GM19240 (cell line): ENCODE data around the gene INTS11.

Experiments
- DNase-seq: peaks from one replicate; pipeline ENCODE4 v3.0.0; 2011; ENCODE audit warnings: low spot score; ENCODE audit not compliant: insufficient read length

INTS11 gene

DNA sequence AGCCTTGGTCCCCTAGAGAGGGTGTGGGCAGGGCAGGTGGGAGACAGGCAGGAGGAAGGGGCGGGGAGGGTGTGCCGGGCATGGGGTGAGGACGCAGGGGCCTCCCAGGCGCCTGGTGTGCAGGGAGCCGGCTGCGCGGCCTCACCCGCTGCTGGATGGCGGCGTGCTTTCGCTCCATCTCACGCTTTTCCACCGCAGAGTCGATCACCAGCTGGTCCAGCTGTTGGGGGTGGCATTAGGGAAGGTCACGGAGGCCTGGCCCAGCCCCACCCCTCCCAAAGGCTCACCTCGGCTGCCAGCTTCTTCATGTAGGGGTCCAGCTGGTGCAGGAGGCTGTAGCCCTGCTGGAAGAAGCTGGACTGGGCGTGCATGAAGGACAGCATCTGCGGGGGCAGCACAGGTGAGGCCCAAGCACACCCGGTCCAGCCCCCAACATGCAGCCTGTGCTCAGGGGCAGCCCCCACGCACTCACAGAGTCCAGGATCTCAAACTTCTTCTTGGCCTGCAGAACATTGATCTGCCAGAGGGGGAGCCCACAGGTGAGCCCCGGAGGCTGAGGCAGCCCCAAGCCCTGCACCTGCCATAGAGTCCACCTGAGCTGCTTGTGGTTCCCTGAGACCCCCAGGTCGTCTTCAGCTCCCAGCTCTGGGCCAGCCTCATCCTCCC, 24.6 kb downstream of the INTS11 start:
- no peak for DNase-seq

DNA sequence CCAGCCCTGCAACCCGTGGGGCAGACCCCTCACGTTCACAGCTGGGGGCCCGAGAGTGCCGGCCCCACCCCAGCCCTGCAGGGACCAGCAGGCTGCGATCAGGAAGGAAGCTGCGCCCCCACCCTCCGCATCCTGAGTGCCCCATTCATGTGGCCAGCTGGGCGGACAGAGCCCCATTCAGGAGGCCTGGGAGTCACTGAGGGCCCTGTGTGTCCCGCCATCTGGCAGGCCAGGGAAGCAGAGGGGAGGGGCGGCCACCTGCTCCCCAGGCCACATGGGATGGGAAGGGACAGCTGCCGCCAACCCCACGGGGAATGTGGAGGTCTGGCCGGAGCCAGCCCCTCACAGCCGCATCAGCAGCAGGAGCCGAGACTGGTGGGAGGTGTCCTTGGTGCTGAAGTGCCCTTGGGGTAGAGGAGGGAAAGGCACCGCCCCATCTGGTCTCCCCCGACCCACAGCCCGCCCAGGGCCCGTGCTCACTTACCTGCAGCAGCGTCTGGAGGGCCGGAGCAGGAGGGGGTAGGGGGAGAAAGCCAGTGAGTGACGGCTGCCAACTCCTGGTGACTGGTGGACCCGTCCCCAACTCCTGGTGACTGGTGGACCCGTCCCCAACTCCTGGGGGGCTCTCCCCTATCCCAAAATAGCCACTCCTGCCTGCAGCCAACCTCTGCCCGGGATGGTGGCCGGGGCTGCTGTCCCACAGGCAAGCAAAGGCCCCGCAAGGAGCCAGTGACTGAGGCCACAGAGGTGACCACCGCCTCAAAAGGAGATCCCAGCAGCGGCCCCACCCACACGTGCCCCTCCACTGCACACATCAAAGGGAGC, 25.4 kb downstream of the INTS11 start:
- no peak for DNase-seq

DNA sequence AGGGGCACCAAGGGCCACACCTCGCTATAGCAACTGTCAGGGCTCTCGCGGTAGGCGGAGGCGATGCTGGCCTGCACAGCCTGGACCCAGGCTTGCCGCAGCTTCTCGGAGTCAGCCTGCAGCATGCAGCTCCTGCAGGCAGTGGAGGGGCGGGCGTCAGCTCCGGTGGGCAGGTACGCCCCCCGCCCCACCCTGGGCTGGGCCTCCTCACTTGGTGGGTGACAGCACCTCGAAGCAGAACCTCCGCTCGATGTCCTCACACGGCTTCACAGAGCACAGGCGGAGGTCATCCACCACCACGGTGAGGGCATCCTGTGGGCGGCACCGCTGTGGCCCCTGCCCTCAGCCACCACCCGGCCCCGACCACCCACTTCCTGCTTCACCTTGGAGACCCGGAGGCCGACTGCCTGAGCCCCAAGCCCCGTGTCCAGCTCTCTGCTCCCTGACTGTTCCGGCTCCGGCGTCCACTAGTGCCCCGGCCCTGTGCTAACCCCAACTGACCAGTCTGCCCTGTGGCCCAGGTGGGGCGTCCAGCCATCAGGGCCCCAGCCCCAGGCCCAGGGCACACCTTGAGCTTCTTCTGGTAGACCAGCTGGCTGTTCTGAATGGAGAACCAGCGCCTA, 26.5 kb downstream of the INTS11 start:
- no peak for DNase-seq

DNA sequence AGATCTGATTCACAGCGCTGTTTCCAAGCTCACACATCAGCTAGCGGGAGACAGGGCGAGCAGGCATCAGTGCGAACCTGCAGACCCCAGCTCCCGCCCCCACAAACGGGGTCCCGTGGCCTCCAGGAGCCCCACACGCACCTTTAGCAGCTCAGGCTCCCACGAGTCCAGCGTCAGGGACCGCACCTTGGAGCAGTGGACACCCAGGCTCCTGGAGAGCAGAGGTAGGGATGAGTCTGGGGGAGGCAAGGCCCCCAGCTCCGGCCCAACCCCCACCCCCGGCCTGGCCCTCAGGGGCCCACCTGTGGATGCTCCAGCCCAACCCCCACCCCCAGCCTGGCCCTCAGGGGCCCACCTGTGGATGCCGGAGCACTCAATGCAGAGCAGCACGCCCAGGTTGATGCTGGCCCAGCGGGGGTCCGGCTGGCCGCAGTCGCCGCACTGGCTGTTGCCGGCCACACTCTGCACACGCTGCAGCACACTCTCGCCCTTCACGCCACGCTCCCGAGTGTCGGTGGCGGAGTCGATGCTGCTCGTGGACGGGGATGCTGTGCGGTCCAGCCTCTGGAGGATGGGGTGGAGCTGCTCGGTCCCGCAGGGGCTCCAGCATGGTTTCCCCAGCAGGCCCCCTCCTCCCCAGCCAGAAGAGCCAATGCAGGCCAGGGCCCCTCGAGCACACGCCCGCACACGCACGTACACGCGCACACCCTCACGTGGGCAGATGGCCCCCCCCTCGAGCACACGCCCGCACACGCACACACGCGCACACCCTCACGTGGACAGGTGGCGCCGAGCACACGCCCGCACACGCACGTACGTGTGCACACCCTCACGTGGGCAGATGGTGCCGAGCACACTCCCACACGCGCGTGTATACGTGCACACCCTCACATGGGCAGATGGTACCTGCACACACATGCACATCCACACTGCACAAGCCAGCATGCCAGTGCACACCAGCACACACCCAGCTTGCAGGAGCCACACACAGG, 28.1 kb downstream of the INTS11 start:
- DNase-seq, result no peak

DNA sequence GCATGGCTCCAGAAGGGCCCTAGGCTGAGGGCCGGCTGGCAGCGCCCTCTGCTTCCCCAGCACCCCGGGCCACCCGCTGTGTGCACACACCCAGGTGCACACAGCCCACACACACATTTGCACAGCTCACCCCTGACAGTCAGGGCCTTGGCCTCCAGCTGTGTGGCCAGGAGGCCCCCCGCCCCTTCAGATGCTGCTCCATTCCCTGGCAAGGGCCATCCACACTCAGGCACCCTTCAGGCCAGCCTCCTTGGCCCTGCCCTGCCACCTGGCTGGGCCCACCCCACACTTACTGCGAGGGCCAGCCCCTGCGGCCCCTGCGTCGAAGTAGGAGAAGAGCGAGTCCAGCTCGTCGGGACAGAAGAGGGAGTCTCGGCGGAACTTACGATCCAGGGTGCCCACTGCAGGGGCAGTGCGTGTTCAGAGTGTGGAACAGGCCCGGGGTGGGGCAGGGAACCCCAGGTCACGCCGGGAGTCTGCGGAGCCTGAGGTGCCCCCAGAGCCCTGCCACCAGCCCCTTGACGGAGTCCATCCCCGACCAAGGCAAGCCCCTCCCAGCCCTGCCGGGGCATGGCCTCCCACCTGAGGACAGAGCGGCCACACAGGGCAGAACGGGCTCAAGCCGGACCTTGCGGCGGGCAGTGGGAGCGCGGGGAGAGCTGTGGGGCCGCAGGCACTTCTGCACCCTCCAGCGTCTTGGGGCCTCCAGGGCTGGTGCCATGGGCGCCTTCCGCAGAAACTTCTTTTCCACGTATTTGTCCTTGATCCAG, 29.1 kb downstream of the INTS11 start:
- DNase-seq, result no peak

DNA sequence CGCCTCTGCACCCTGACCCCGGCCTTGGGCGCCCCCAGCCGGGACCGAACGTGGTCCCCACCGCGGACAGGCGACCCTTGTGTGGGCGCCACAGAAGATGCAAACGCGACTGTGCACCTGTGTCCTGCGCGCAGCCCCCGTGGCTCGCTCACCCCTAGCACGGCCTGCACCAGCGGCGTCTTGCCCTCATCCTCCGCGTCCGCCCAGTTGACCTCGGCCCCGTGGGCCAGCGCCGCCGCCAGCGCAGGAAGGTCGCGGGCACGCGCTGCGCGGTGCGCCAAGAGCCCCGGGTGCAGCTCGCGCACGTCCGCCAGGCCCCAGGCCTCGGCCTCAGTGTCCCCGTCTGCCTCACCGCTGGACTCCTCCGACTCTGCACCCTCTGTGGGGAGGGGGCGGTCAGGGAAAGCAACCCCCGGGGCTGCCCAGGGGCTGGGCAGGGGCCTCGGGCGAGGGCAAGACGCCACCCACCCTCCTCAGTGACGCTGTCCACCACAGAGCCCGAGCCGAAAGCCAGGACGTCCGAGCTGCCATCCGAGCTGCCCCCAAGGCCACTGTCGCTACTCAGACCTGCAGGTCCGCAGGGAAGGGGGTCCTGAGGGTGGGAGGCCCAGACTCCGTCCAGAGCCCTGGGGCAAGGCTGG, 30.1 kb downstream of the INTS11 start:
- DNase-seq, result no peak

DNA sequence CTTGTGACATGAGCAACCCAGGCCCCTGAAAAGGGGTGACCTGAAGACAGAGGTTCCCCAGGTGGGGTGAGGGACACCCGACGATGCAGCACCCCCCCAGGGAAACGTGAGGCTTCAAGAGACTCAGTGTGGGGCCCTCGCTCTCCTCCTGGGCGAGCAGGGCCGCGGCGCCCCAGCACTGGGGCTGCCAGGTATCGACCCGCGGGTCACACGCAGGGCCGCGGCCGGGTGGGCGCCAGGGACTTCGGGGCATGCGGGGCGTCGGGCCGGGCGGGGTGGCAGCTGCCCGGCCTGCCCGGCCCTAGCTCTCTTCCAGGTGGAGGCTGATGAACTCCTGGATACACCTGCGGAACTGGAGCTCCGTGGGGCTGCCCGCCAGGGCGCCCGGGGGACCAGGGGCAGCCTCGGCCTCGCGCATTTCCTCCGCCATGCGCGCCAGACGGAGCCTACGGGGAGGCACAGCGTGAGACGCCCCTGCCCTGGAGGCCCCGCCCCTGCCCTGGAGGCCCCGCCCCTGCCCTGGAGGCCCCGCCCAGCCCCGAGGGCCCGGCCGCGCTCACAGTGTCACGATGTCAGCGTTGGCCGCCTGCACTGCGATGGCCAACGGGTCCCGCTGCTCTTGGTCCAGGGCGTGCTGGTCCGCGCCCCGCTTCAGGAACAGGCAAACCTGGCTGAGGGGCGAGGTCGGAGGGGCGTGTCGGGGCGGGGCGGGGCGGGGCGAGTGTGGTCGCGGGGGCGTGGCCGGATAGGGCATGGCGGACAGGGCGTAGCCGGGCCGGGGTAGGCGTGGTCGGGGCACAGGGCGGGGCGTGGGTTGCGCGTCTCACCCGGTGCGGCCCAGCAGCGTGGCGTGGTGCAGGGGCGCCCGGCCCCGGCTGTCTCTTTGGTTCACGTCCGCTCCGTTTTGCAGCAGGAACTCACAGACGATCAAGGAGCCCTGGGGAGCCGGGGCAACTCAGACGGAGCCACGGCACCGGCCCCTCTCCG, 30.9 kb downstream of the INTS11 start:
- no peak for DNase-seq

DNA sequence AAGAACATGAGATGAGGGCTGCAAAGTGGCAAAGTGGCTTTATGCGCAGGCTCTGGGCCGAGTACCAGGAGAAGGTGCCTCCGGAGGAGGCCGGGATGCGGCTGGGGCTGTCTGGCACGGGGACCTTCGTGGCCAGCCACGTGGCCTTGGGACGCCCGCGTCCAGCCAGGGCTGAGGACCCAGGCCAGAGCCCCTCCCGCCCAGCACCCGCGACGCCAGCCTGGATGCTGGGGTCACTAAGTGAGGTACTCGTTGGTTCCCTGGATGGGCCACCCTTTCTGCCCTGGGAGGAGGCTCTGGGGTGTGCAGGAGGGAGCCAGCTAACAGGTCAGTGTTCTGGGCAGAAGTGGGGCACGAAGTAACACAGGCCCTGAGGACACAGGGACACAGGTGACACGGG, 31.6 kb downstream of the INTS11 start:
- DNase-seq, result no peak

DNA sequence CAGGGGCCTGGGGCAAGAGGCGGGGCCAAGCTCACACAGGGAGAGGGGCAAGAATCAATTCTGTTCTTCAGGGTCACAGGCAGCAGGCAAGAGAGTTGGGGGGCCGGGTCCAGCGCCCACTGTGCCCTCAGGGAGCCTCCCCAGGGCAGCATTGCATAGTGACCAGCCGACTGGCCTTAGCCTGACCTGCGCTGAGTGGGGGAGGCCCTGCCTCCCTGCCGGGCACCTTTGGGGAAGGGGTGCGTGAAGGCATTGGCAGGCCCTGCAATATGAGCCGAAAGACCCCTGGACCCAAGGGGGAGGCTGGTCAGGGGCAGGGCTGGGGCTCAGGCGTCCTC, 32.0 kb downstream of the INTS11 start:
- DNase-seq, result no peak

DNA sequence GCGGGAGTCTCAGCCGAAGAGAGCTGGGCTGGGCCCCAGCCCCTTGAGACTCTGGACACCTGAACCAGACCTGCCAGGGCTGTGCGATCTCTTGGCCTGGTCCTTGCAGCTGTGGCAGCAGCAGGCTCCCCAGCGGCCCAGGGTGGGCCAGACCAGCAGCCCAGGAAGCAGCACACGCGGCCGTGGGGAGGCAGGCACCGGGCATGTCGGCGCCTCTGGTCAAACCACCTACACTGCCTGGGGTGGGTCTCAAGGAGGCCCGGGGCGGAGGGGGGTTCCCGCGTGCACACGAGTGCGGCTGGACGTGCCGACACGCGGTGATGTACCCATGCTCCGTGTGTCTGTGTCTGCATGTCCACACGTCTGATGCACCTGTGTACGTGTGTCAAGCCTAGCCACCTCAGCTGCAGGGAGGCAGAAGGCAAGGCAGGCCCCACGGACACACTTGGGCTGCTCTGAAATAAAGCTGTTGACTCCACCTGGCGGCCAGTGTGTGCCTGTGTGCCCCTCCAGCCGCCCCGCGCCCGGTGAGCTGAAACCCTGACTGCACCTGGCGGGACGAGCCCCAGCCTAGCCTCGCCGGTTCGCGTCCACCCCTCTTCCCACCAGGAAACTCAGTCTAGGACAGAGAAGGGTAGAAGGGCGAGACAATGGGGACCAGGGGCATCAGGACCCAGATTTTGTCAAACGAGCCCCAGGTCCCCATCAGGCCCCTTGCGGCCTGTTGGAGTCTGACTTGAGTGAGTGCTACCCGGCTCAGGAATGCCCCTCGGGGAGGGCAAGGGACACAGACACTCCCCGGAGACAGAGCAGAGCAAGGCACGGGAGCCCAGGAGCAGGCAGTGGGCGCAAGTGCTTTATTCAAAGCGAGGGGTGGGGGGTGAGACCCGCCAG, 32.7 kb downstream of the INTS11 start:
- peak; percentile 92 for DNase-seq

DNA sequence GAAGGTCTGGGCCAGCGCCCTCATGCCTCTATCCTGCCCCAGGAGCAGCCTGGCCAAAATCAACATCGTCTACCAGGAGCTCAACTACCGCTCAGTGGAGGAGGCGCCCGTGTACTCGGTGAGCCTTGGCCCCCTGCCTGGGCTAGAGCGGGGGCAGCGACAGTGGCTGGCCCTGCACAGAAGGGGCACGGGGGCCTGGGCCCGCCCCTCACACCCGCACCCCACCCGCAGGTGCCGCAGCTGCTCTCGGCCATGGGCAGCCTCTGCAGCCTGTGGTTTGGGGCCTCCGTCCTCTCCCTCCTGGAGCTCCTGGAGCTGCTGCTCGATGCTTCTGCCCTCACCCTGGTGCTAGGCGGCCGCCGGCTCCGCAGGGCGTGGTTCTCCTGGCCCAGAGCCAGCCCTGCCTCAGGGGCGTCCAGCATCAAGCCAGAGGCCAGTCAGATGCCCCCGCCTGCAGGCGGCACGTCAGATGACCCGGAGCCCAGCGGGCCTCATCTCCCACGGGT, 33.4 kb downstream of the INTS11 start:
- no peak for DNase-seq

DNA sequence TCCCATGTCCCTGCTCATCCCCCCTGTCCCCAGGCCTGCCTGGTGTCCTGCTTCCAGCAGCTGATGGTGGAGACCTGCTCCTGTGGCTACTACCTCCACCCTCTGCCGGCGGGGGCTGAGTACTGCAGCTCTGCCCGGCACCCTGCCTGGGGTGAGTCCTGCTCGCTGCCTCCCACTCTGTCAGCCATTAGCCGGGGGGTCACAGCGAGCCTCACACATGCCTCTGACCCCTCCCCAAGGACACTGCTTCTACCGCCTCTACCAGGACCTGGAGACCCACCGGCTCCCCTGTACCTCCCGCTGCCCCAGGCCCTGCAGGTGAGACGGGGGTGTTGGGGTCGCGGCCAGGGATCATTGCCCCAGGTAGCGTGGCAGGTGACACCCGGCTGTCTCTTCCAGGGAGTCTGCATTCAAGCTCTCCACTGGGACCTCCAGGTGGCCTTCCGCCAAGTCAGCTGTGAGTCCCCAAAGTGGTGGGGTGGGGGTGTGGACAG, 34.2 kb downstream of the INTS11 start:
- DNase-seq, result peak; percentile 65

DNA sequence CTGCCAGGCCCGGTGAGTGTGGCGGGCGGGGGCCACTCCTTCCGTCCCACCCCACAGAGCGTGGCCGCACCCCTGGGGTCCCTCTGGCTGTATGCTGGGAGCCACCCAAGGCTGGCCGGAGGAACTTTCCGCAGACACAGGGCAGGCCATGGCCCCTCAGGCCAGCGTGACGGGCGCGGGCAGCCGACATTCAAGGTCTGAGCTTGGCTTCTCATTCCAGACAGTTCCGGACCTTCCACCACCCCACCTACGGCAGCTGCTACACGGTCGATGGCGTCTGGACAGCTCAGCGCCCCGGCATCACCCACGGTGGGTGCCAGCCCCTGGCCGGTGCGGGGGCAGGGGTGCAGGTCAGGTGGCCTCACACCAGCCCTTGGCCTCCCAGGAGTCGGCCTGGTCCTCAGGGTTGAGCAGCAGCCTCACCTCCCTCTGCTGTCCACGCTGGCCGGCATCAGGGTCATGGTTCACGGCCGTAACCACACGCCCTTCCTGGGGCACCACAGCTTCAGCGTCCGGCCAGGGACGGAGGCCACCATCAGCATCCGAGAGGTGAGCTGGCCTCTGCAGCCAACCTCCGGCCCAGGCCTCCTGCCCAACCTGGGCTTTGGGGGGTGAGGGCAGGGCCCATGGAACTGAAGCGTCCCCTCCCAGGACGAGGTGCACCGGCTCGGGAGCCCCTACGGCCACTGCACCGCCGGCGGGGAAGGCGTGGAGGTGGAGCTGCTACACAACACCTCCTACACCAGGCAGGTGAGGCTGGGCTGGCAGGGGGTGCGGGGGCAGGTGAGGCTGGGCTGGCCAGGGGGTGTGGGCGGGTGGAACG, 37.0 kb downstream of the INTS11 start:
- no peak for DNase-seq

DNA sequence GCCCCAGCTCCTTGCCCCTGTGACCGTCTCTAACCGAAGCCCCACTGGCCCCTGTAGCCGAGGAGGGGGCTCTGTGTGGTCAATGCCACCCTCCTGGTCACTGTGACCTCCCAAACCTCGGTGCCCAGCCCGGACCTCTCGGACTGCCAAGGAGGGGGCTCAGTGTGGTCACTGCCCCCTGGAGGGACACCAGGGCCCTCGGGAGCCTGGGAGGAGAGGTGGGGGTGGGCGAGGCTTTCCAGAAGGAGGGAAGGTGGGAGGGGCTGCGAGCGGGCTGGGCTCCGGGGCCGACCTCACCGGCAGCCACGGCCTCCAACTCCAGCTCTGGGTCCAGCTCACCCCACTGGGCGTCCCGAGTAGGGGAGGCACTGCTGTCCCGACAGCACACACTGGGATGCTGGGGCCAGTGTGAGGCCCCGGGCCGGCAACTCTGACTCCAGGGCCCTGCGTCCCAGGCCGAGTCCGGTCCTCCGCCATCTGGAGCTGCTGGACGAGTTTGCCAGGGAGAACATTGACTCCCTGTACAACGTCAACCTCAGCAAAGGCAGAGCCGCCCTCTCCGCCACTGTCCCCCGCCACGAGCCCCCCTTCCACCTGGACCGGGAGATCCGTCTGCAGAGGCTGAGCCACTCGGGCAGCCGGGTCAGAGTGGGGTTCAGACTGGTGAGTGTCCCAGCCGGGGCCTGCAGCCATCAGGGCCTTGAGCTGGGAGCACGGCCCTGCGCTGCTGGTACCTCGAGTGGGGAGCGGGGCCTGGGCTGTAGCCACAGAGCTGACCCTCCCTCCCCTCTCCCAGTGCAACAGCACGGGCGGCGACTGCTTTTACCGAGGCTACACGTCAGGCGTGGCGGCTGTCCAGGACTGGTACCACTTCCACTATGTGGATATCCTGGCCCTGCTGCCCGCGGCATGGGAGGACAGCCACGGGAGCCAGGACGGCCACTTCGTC, 37.9 kb downstream of the INTS11 start:
- DNase-seq, result no peak

DNA sequence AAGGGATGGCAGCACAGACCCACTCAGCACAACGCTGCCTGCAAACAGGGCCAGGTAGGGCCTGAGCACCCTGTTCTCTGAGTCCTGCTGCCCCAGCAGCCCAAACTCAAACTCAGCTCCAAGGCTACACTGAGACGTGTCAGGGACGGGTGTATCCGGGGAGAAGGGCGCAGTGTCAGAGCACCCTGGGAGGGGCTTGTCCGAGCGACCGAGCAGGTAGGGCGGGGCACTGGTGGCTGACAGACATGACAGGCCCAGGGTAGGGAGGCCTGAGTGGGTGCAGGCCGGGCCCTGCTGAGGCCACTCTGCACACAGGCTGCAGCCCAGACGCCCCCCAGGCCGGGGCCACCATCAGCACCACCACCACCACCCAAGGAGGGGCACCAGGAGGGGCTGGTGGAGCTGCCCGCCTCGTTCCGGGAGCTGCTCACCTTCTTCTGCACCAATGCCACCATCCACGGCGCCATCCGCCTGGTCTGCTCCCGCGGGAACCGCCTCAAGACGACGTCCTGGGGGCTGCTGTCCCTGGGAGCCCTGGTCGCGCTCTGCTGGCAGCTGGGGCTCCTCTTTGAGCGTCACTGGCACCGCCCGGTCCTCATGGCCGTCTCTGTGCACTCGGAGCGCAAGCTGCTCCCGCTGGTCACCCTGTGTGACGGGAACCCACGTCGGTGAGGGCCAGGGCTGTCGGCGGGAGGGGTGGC, 38.7 kb downstream of the INTS11 start:
- no peak for DNase-seq
